Measurements from ENCODE around the gene PARD3. TPM values are rescaled to one million over a fixed set of nuclear protein-coding genes. Genes with fewer than 3 reads are reported as not detected.

Gene PARD3
- total and polyA plus RNA-seq, 10 of the 15 experiments (the other 5 are each of a cell fraction or from before 2014, with no cell fraction given) = 2.6 to 43.1 (median 13.9) TPM

GRCh38 chr10:34711500-34711899, 103.6 kb downstream of the PARD3 start:
- H3K4me3 ChIP-seq = no peak overlapping the region
- intact Hi-C loops (cut with micrococcal nuclease; ENCODE audit: unreplicated experiment) = no loop called here
- BruUV-seq (replicated peaks) = no TSS peak
- DNase-seq (ENCODE audit: low read depth, low spot score) (no peak), FAIRE-seq (no peak), ATAC-seq (no peak)
- WGBS (ENCODE audit: insufficient coverage, insufficient replicate concordance, low lambda C conversion rate, missing lambda C conversion rate) = 28% methylated on average over 3 of the region's 3 CpGs
- ChIA-PET SMC1A (ENCODE audit: uncharacterized antibody, unreplicated experiment) (interaction anchor here (1.1 to 6.6 kb wide), 3 partner anchors 12 to 100 kb away, joined by 3 to 27 read pairs (median 3); no protein-coding TSS in a partner anchor), POLR2A (no interaction called here), CTCF (interaction anchor here (1.3 kb wide), 1 partner anchor 10 kb away, joined by 4 read pairs; no protein-coding TSS in a partner anchor), RAD21 (ENCODE audit: unreplicated experiment) (interaction anchor here (0.6 to 1.3 kb wide), 3 partner anchors 13 to 60 kb away, joined by 3 to 5 read pairs (median 4); no protein-coding TSS in a partner anchor)
- 0 out of 4 replicates have a peak, but pooled peaks cover 0 to 3% of the 10 kb centered on the region in 2 experiments for H3K27me3 ChIP-seq (replicated peaks in 1 of 2; ENCODE audit: control insufficient read depth in 2 of 2, insufficient read depth in 2 of 2, low read length in 1 of 2)
- H3K4me2 ChIP-seq (ENCODE audit: control insufficient read depth, insufficient read depth) = no peak overlapping the region
- no peak overlapping the region for H2AFZ ChIP-seq (ENCODE audit: control insufficient read depth, low read depth, low read length)
- no peak for TF ChIP-seq PBX3 (IDR thresholded peaks at IDR 0.05; ENCODE audit: insufficient replicate concordance, low read depth, low read length)
- no peak overlapping the region for H3K27ac ChIP-seq (ENCODE audit: control insufficient read depth, insufficient read depth)
- no peaks in the 10 kb centered on the region for H4K20me1 ChIP-seq (ENCODE audit: control insufficient read depth, insufficient read depth)
- no peaks in the 10 kb centered on the region for H3K36me3 ChIP-seq (ENCODE audit: control insufficient read depth in 2 of 2, insufficient read depth in 2 of 2, low read length in 1 of 2)
- H3K9me3 ChIP-seq (replicated peaks; ENCODE audit: control insufficient read depth, insufficient read depth, low read length) = no peaks in the 10 kb centered on the region
- in situ Hi-C loops (cut with MboI) = no loop called here
- H3K79me2 ChIP-seq (ENCODE audit: control insufficient read depth, insufficient read depth, low read length) = no peaks in the 10 kb centered on the region
- H3K9ac ChIP-seq (ENCODE audit: control insufficient read depth, insufficient read depth, low read length) = no peak overlapping the region
- no peaks in the 10 kb centered on the region for H3K4me1 ChIP-seq (ENCODE audit: control insufficient read depth, insufficient read depth, low read length)

GRCh38 chr10:34710391-34710751, 104.7 kb downstream of the PARD3 start:
- Histone ChIP-seq H3K27me3 (replicated peaks in 1 of 2; ENCODE audit: control insufficient read depth in 2 of 2, insufficient read depth in 2 of 2, low read length in 1 of 2) (0 out of 4 replicates have a peak, but pooled peaks cover 0 to 3% of the 10 kb centered on the region in 2 experiments), H3K4me2 (ENCODE audit: control insufficient read depth, insufficient read depth) (no peak overlapping the region), H3K4me3 (no peak overlapping the region), H4K20me1 (ENCODE audit: control insufficient read depth, insufficient read depth) (no peaks in the 10 kb centered on the region), H3K9ac (ENCODE audit: control insufficient read depth, insufficient read depth, low read length) (no peak overlapping the region), H2AFZ (ENCODE audit: control insufficient read depth, low read depth, low read length) (no peak overlapping the region), H3K36me3 (ENCODE audit: control insufficient read depth in 2 of 2, insufficient read depth in 2 of 2, low read length in 1 of 2) (no peaks in the 10 kb centered on the region), H3K79me2 (ENCODE audit: control insufficient read depth, insufficient read depth, low read length) (no peaks in the 10 kb centered on the region), H3K27ac (ENCODE audit: control insufficient read depth, insufficient read depth) (no peak overlapping the region), H3K4me1 (ENCODE audit: control insufficient read depth, insufficient read depth, low read length) (no peaks in the 10 kb centered on the region), H3K9me3 (replicated peaks; ENCODE audit: control insufficient read depth, insufficient read depth, low read length) (no peaks in the 10 kb centered on the region)
- intact Hi-C loops (cut with micrococcal nuclease; ENCODE audit: unreplicated experiment) (no loop called here), in situ Hi-C loops (cut with MboI) (no loop called here)
- no peak for DNase-seq (ENCODE audit: low read depth, low spot score)
- 97% methylated on average over 4 of the region's 4 CpGs for WGBS (ENCODE audit: insufficient coverage, insufficient replicate concordance, low lambda C conversion rate, missing lambda C conversion rate)
- no TSS peak for BruUV-seq (replicated peaks)
- ChIA-PET RAD21 (ENCODE audit: unreplicated experiment) (interaction anchor here (1.3 kb wide), 1 partner anchor 14 kb away, joined by 3 read pairs; no protein-coding TSS in a partner anchor), SMC1A (ENCODE audit: uncharacterized antibody, unreplicated experiment) (interaction anchor here (1.2 to 6.6 kb wide), 3 partner anchors 14 to 52 kb away, joined by 3 to 27 read pairs (median 3); no protein-coding TSS in a partner anchor), POLR2A (interaction anchor here (0.6 to 1.1 kb wide), 2 partner anchors 22 to 23 kb away, joined by 3 read pairs; no protein-coding TSS in a partner anchor), CTCF (interaction anchor here (1.1 kb wide), 2 partner anchors 14 to 15 kb away, joined by 3 to 4 read pairs; no protein-coding TSS in a partner anchor)
- ATAC-seq = no peak
- no peak for FAIRE-seq
- TF ChIP-seq HDAC6 (IDR thresholded peaks at IDR 0.05; ENCODE audit: unreplicated experiment) = no peak
- TF ChIP-seq USF1 (IDR thresholded peaks at IDR 0.05; ENCODE audit: borderline replicate concordance, extremely low read length, insufficient read depth, low read depth, low read length) = no peak
- no peak for TF ChIP-seq NR2F1 (conservative IDR thresholded peaks at IDR 0.05)
- no peak for TF ChIP-seq RELB (IDR thresholded peaks at IDR 0.05; ENCODE audit: low read depth)
- no peak for TF ChIP-seq SIN3A (IDR thresholded peaks at IDR 0.05; ENCODE audit: low read depth, low read length)
- TF ChIP-seq RELA (IDR thresholded peaks at IDR 0.05; ENCODE audit: borderline replicate concordance, partially characterized antibody) = no peak
- TF ChIP-seq MTA2 (IDR thresholded peaks at IDR 0.05; ENCODE audit: low read depth) = no peak
- no peak for TF ChIP-seq YY1 (IDR thresholded peaks at IDR 0.05; ENCODE audit: low read depth, low read length)
- TF ChIP-seq TCF7 (IDR thresholded peaks at IDR 0.05; ENCODE audit: borderline replicate concordance) = no peak
- TF ChIP-seq RFX5 (IDR thresholded peaks at IDR 0.05; ENCODE audit: low read depth, low read length) = no peak
- no peak for TF ChIP-seq MXI1 (IDR thresholded peaks at IDR 0.05; ENCODE audit: low read depth, low read length)

Data from GM12878 (cell line).